RWPE1 (cell line): ENCODE measurements around the gene RAB24.

Source experiments
- CTCF ChIA-PET: fragments of 350-600 bp; sonication (Branson Sonifier 250); formaldehyde crosslinking; extraction: SDS; loops from one replicate; lab custom pipeline; 2021; lab: Yijun Ruan, JAX
- POLR2A ChIA-PET: fragments of 400-600 bp; formaldehyde crosslinking; extraction: SDS; loops from one replicate; lab custom pipeline; 2020; ENCODE audit warnings: antibody characterized with exemption; ENCODE audit not compliant: low non-redundant PET; lab: Yijun Ruan, JAX
- DNase-seq: peaks from one replicate; pipeline ENCODE4 v3.0.0; 2012; ENCODE audit warnings: low spot score
- H3K27ac ChIP-seq: fragments of 450-650 bp; 2 replicates; pipeline ENCODE4 v1.5.1; 2017
- TF ChIP-seq, protein P1 (sequence below): fragments of 450-650 bp; conservative IDR thresholded peaks from 2 replicates; pipeline ENCODE4 v1.5.1; 2017; ENCODE audit warnings: low read depth, mild to moderate bottlenecking

The RAB24 gene

DNA sequence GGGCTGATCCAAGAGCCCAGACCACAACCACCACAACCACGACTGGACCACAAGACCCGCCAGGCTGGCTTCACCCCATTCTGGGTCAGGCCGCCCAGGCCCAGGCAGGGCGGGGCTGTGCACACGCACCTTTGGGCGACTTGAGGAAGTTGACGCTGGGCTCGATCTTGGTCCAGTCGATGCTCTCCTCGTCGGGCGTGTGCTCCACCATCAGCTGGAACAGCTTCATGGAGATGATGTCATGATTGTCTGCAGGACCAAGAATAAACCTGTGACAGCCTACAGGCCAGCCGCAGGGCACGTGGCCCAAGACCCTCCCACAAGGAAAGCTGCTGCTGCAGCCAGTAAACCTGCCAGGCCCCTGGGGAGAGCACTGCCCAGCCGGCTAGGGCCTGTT, 30.6 kb upstream of the RAB24 start:
- H3K27ac ChIP-seq: peak overlapping the region; percentile 3; the same call in 1 of the 2 replicates
- CTCF ChIA-PET: interaction anchor here (0.6 kb wide), 1 partner anchor 77 kb away, joined by 3 read pairs; no protein-coding TSS in a partner anchor
- POLR2A ChIA-PET: no interaction called here
- TF ChIP-seq, protein P1, sequence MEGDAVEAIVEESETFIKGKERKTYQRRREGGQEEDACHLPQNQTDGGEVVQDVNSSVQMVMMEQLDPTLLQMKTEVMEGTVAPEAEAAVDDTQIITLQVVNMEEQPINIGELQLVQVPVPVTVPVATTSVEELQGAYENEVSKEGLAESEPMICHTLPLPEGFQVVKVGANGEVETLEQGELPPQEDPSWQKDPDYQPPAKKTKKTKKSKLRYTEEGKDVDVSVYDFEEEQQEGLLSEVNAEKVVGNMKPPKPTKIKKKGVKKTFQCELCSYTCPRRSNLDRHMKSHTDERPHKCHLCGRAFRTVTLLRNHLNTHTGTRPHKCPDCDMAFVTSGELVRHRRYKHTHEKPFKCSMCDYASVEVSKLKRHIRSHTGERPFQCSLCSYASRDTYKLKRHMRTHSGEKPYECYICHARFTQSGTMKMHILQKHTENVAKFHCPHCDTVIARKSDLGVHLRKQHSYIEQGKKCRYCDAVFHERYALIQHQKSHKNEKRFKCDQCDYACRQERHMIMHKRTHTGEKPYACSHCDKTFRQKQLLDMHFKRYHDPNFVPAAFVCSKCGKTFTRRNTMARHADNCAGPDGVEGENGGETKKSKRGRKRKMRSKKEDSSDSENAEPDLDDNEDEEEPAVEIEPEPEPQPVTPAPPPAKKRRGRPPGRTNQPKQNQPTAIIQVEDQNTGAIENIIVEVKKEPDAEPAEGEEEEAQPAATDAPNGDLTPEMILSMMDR: no peak
- DNase-seq: no peak

DNA sequence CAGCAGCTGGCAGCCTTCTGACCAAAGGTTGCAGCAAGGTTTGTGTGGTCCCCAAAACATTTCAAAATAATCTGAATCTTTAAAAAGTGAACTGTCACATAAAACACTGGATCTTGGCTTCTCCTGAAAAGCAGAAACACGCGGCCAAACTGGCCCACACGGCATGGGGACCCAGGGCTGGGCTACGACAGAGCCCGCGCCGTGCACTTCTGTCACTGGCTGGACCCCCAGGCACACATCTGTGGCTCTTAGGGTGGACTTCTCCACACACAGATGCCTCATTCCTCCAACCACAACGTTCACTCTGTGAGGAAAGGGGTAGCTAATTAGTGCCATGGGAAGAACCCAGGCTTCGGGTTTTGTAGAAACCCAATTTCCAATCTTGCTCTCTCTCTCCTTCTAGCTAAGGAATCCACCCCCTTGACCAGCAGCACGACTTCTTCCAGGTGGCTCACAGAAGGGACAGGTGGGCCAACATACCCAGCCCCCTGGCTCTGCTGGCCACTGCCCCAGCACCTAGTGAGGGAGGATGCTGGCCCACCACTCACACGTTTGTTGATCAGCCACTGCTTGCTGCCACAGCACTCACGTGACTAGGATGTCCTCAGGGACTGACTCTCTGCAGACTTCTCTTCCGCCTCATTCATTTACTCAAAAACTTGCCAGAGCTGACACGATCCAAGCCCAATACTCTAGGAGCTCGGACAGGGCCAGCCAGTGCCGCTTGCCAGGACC, 30.1 kb upstream of the RAB24 start:
- DNase-seq: no peak
- CTCF ChIA-PET: interaction anchor here (0.6 kb wide), 1 partner anchor 77 kb away, joined by 3 read pairs; no protein-coding TSS in a partner anchor
- POLR2A ChIA-PET: no interaction called here
- TF ChIP-seq, protein P1: no peak
- peak overlapping the region; percentile 3; the same call in 1 of the 2 replicates for H3K27ac ChIP-seq

DNA sequence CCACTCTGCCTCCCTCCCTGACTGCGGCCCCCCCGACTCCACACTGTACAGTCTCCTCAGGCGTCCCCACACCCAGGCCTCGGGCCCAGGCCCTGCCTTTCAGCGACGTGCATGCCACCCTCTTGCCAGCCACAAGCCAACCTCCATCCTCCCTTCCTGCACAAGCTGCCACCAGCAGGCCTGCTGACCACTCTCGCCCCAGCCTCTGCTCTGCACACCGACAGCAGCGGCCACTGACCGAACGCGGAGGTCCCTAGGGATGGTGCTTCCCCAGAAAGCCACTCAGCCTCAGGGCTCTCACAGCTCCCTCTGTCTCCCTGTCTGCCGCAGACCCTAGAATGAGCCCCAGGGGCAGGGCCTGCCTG, 29.4 kb upstream of the RAB24 start:
- POLR2A ChIA-PET: no interaction called here
- TF ChIP-seq, protein P1: no peak
- CTCF ChIA-PET: no interaction called here

DNA sequence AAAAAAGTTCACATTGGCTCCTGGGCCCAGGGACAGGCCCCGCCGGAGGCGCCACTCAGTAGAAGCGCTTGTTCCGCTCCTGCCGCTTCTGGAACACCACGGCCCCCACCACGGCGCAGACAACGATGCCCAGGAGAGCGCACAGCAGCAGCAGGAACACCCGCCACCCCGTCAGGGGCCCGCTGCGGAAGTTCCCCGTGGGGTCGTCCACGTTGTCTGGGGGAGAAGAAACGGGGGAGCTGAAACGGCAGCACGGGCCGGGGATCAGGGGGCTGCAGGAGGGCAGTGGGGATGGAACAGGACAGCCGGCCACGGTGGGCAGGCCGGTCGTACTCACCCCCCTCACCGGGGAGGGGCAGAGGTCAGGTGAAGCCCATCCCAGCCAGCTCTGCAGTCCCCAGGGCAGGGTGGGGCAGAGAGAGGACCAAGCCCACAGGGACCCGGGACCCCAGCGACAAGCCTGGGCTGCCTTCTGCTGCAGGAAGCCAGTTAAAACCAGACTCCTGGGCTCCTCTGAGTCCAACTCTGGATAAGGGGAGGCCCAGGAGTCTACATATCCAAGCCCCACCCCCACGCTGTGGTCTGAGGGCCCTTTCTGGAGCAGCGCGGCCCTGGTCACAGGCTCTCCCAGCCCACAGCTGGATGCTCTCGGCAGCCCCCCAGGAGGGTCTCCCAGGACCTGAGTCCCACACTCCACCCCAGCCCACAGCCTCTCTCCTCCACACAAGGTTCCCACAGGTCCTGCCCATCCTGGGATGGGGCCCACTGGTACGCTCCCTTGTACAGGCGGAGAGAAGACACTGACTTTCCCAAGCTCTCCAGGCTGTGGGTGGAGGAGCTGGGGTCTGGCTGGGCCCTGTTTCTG, 28.7 kb upstream of the RAB24 start:
- ChIA-PET POLR2A (no interaction called here), CTCF (no interaction called here)
- TF ChIP-seq, protein P1: no peak
- DNase-seq: no peak
- H3K27ac ChIP-seq: no peak overlapping the region; the same call in 1 of the 2 replicates

More for the DNA sequence above, 29.4 kb upstream of the RAB24 start:
- H3K27ac ChIP-seq: no peak overlapping the region; the same call in 1 of the 2 replicates
- no peak for DNase-seq

DNA sequence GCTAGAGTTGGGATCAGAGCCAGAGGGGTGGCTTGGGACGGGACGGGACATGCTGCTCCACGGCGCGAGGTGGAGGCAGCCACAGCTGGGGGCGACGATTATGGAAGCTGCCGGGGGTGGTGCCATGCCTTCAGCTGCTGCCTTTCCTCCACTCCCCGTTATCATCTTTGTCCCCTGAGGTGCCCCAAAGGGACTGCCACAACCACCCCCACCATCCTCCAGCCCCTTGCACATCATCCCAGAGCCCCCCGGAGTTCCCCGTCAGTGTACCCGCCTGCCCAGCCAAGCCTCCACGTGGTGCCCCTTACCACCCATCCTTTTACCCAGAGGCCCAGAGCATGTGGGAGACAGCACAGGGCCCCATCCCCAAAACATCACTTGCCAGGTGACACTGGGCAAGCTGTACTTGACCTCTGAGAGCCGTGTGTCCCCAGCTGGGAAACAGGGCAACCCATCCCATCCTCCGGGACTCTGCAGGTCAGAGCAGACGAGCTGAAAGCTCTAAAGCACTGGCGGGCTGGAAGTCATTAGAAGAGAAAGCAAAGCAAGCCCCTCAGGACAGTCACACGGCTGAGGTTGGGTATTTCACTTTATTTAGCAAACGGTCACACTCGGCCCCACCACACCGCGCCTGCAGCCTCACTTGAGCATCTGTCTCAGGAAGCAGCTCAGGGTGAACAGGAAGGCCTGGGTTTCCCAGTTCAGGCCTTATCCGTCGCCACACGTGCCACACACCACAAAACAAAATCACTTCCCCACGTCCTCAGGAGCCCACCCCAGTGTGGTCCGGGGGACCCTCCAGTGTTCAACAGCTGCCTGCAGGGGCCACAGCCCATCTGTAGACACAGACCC, 27.7 kb upstream of the RAB24 start:
- POLR2A ChIA-PET: no interaction called here
- CTCF ChIA-PET: no interaction called here
- H3K27ac ChIP-seq: no peak overlapping the region
- no peak for DNase-seq
- TF ChIP-seq, protein P1: no peak
